Measurements from ENCODE around the gene DTNB.

DTNB gene

DNA sequence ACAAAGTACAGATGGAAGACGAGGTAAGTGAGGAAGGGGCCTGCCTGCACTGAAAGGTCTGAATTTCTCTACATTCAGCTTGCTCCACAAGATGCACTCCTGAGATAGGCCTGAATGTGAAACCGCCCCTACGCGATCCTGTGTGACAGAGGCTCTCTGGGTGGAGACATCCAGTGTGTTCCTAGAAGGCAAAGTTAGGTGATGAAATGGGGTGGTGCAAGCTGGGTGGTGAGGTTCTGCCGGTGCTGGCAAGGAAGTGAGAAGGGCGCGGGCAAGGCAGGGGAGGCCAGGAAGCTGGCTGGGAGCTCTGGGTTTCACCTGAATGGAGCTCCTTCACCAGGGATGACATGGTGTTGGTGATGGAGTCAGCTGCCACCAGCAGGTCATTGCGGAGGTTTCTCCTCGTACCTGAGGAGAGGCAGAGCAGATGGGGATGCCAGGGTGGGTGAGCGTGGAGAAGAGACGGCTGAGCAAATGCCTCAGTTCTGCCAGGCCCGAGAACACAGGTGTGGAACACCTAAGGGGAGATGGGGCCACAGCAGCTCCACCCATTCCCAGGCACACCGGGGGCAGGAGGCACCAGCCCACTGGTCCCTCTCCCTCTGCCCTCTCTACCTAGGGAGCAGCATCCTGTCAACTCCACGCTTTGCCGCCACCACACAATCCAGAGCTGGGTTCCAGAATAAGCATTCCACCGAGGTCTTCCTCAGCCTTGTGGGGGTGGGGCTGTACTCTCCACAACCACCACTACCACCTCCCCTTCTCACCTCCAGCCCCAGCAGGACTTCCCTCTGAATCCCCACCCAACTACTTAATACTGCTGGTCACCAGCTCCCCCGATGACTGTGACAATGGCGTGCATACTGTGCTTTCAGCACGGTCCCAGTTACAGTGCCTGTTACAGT, 286.2 kb downstream of the DTNB start:
- DNase-seq (ENCODE audit: low read depth): no peak

DNA sequence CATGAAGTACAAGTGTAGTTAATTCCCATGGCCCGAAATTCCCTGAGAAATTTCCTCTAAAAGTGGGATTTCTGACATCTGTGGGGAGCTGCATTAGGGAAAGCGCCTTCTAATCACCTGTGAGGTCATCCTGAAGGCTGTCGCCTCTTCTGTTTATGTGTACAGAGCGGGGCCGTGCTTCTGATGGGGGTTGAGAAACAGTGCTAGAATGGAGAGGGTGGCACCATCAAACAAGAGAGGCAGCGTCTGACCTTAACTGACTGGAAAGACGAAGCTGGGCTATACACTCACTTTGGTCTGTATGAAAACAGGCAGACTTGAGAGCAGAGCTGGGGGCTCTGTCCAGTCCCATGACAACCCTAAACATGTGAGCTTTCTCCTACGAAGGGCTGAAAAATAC, 287.5 kb downstream of the DTNB start:
- no peak for DNase-seq (ENCODE audit: low read depth)

DNA sequence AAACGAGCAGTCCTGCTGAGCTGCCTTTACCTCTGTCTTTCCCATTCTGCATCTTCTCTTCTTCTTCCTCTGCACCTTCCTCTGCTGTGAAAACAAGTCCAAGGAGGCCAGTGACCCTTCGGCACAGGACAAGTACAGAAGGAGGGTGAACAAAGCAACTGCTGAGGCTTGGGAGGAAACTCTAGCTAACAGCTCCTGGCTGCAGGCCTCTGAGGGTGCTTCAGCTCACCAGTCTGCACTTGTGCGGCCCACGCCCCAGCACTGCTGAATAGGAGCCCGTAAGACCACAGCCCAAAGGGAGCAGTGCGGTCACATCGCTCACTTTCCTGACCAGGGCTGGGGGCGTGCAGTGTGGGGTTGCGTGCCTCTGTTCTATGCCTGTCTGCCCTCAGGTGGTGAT, 289.6 kb downstream of the DTNB start:
- DNase-seq (ENCODE audit: low read depth): no peak

DNA sequence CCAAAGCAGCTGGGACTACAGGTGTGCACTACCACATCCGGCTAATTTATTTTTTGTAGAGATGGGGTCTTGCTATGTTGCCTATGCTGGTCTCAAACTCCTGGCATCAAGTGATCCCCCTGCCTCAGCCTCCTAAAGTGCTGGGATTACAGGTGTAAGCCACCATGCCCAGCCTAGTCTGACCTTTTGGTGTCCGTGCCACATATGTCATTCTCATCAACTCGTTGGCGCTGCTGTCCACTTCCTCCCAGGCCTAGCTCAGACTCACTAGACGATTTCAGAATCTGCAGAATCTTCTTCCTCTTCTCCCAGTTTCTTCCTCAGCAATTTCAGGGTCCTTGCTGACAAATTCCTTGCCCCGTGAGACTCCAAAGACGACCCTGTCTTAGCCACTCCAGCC, 291.9 kb downstream of the DTNB start:
- no peak for DNase-seq (ENCODE audit: low read depth)

DNA sequence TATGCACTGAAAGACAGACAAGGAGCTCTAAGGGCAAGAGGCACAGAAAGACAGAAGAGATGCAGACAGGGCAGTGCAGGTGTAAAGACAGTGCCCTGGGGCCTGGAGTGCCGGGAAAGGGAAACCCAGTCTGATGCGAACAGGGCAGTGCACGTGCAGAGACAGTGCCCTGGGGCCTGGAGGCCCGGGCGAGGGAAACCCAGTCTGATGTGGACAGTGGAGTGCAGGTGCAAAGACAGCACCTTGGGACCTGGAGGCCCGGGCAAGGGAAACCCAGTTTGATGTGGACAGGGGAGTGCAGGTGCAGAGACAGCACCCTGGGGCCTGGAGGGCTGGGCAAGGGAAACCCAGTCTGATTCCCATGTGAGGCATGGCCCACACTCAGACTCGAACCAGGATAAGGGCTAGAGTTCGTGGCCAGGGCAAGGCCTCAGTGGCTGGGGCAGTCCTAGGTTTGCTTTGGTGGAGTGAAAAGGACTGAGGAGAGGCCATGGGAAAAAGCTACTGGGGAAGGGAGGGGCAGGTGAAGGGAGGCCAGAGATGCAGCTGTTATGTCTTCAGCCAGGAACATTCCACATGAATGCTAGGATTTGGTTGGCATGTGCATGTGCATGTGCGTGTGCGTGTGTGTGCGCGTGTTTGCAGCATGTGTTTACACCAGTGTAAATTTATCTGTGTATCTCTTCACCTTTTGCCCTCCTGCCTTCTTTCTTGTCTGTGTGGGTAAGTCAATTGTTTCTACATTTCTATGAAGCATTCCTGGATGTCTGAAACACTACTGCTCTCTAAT, 292.6 kb downstream of the DTNB start:
- DNase-seq (ENCODE audit: low read depth): no peak

DNA sequence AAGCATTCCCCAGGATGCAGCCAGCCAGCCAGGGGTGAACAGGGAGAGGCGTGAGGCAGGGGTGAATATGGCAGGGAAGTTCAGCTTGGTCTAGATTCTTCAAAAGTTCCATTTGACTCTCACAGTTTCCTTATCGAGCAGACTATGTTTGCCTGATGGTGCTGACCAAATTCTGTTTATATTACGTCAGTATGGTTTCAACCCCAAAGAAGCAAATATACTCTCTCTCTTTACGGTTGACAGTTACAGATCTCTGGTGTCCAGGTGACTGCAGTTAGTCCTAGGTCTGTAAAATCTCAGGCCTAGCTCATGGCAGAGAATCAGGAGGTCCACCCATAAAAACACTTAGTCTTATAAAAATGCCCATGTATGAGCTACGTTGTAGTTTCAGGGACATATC, 293.4 kb downstream of the DTNB start:
- DNase-seq (ENCODE audit: low read depth): no peak

DNA sequence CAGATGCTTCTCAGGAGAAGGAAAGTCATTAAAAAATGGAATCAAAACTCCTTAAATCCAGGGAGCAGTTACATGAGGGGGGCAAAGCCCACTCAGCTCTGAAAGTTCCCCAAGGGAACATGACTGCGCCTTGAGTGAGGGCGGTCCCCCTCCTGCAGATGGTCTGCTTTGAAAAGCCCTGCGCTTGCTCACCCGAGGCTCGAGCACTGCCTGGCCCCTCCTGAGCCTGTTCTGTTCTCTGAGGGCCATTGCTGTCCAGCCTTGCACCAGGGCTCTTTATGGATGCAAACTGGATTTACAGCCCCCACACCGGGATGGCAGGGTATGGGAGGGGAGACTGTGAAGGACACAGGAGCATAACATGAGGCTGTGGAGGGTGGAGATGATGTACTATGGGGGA, 293.8 kb downstream of the DTNB start:
- DNase-seq (ENCODE audit: low read depth): no peak

DNA sequence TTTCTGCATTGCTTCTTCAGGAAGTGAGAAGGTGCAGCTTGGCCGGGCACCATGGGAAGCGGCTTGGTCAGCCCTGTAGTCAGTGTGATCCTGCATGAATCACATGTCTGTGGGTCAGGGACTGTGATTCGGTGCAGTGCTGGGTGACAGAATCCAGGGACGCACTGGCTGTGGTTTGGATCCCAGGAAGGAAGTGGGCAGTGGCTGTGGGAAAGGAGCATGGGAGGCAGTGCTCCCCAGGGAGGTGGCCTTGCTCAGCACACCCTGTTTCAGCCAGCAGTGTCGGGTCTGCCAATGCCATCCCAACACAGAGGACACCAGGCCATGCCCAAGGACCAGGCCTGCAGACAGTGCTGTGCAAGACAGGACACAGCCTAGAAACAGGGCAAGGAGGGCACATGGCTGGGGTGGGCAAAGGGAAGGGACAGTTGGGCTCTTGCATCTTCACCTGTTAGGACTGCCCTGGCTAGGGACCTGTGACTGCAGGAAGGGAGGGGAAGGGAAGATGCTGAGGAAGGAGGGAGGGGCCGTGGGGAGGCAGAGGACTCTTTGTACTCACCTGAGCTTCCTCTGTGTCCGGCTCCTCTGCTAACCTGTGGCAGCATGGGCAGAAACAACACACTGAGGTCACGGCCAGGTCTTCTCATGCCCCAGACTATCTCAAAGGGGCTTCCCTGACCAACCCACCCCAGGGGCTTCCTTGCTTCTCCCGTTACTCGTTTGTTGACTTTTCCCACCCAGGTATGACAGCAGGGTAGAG, 294.5 kb downstream of the DTNB start:
- DNase-seq (ENCODE audit: low read depth): no peak

DNA sequence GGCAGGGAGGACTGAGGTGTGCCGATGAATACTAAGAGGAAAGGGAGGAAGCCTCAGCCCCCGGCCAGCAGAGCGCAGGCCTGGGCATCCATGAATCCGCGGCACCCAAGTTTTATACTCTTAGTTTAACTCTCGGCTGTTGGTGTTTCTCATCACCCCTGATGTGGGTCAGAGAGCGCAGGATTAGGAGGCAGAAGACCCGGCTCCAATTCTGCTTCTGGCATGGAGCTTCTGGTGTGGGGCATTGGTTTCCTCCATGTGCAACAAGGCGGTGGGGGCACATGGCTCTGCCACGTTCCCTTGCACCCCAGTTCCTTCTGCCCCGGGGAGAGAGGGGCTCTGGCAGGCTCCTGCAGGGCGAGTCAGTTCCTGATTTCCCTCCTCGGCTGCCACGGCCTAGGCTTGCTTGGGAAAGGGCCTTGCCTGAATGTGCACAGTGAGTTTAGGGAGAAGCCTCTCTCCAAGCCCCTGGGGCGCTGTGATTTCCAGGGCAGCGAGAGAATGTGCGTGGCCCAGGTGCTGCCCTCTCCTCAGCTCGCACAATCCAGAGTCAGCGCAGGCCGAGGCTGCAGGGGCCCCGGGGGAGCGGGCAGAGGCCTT, 295.5 kb downstream of the DTNB start:
- no peak for DNase-seq (ENCODE audit: low read depth)

DNA sequence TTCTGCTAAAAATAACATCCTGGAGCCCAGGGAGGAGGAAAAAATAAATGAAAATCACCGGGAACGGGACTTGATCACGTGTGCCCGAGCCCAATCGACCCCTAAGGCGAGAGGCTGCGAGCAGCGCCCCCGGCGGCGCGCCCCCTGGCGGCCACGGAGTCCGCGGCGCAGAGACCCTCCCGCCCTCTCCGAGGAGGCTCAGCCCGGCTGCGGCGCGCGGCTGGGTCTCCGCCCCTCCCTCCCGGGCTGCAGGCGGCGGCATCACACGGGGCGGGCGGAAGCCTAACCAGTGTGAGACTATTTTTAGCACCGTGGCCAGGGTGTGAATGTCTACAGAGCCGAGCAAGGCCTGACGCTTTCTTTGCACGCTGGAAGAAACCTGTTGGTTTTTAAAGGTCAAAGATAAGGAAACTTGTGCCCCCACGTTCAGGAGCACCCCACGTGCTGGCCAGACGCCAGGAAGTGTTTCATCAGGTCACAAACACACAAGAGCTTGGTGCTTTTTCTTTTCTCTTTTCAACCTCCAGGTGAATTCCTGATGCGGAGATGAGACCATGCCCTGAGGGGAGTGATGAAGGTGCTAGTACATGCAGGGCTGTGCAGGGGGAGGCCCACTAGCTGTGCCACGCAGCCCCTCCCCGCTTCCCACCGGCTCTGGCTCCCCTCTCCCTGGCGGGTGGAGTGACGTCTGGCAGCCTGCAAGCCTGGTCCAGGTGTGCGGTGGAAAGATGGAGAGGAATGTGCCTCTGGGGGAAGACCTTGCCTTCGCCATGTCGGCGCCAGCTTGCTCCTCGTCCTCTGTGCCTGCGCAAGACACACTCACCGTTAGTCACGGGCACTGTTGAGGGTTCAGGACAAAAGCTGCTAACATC, 296.4 kb downstream of the DTNB start:
- peak; percentile 68 for DNase-seq (ENCODE audit: low read depth)

DNA sequence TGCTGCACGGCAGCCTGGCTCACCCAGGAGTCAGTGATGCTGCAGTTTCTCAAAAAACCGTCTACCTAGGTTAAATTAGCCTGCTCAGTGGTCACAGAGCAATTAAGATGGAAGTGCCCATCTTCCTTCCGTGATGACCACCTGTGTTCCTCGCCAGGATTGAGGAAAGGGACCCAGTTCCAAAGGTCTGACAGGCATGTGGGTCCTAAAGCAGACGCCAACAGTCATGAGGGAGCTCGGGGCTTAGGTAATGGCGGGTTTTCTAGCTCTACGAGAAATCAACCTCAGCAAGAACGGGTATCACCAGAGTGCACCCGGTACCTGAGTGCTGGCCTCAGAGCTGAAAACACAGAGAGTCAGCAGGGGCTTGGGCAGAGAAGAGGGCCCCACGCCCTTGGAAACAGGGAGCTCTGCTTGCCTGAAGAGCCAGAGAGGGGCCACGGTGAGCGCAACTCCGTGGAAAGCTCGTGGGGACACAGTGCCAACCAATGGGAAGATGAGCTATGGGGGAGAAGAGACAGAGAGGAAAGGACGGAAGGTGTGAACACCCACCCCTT, 297.3 kb downstream of the DTNB start:
- no peak for DNase-seq (ENCODE audit: low read depth)

DNA sequence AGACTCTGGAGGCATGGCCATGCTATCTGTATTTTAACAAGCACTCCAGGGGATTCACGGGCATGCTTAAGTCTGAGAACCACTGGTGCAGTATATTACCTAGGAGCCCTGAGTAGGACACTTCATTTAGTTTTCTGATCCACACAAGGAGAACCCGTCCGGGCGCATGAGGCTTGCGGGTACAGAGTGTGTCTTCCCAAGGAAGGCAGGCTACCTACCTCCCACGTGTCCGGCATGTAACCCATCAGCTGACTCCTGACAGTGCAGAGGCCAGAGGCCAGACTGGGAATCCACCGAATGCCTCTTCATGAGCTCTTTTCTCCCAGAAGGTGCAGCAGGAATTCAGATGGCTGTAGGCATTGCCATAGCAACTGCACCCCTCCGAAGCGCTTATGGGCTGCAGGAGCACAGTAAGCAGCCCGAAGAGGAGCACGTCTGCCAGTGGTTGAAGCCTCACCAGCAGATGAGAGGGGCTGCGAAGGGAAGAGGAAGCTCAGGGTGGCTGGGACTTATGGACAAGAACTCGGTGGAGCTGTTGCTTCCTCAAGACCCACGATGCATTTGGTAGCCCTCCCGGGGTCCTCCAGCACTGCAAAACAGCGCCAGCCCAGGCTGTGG, 297.9 kb downstream of the DTNB start:
- no peak for DNase-seq (ENCODE audit: low read depth)

DNA sequence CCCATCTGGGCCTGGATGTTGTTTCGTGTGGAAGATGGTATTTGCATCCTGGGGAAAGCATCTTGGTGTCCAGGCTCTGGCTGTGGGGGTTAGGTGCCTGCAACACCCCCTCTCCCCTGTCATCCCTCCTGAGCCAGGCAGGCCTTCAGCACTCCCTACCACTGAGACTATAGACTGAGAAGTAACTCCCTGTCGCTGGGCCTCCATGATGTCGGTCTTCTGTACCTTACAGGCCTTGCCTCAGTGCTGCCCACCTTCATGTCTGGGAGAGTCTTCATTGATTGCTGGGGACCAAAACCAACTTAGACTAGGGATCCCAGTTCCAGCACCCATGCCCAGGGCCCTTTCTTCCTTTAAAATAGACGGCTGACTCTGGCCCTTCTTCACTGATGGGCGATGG, 298.6 kb downstream of the DTNB start:
- no peak for DNase-seq (ENCODE audit: low read depth)

DNA sequence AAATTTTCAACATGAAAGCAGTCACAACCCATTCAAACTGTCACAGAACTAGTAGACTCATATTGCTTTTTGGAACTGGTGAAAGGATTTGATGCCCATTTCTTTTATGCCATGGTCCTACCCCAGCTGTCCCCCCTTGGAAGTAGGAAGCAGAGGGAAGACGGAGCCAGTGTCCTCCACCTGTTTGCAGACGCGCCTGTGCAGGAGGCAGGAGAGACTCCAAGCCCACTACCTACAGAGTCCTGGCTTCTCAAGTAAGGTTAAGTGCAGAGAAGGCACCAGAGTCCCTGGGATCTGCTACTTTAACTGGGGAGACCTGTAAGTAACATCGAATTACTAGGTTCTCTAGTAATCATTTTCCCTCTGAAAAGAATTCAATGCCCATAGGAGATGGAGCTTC, 299.0 kb downstream of the DTNB start:
- DNase-seq (ENCODE audit: low read depth): no peak

DNA sequence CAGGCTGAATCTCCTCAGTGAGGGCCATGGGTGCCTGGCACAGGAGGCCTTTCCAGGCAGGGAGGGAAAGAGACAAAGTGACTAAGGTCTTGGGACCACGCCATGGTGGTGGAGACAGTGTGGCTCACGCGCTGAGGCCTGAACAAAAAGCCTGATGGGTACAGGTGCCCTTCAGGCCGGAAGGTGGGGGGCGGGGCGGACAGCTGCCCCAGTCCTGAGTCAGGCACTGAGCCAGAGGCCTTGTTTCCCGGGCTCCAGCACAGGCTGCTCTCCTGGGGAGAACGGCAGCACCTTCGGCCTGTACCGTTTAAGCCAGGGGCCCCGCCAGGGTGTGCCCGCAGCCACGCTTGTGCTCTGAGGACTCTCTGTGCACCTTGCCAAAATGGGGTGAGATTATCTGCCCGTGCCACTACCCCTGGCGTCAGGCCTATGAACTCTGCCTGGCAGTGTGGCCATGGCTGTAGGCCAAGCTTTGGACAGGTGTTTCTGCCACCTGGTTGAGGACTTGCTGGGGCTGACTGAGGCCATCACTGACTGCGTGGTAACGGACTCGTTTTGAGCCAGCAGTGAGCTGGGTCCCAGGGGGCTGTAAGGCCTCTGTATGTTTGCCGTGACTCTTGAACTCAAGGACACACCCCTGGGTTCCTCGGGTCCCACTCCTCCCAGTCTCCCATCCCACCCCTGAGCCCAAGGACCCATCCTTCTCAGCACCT, 300.0 kb downstream of the DTNB start:
- DNase-seq (ENCODE audit: low read depth): no peak

DNA sequence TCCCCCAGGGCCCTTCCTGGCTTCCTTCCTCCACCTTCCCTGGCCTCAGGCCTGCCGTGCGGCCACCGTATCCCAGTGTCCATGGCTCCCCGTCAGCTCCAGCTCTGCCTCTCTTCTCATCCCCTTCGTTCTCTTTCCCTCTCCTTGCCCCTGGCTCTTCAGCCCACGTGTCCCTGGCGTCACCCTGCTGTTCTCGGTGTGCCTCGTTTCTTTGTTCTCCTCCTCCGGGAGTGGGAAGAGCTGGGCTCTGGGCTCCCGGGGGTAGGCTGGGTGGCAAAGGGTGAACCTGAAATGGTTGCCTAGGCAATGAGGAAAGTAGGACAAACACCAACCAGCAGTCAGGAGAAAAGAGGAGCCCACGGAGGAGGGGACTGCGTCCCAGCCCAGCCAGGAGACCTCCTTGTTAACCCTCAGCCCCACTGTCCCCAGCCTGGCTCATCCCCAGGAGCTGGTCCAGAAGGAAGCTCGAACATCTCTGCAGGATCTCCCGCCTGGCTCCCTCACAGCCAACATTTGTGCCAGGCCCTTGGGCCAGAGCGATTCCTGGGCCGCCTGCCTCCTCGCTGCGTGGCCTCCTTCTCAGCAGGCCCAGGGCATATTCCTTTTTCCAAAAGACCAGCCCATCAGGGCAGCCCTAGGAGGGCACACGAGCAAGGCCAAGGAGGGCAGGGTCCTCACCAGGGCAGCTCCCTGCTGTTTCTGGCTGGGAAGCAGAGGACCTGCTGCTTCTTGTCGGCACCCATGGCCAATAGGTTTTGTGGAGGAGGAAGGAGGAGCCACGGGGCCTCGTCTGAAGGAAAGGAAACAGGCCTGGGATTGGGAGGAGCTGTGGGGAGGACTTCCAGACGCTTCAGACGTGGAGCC, 300.7 kb downstream of the DTNB start:
- no peak for DNase-seq (ENCODE audit: low read depth)

DNA sequence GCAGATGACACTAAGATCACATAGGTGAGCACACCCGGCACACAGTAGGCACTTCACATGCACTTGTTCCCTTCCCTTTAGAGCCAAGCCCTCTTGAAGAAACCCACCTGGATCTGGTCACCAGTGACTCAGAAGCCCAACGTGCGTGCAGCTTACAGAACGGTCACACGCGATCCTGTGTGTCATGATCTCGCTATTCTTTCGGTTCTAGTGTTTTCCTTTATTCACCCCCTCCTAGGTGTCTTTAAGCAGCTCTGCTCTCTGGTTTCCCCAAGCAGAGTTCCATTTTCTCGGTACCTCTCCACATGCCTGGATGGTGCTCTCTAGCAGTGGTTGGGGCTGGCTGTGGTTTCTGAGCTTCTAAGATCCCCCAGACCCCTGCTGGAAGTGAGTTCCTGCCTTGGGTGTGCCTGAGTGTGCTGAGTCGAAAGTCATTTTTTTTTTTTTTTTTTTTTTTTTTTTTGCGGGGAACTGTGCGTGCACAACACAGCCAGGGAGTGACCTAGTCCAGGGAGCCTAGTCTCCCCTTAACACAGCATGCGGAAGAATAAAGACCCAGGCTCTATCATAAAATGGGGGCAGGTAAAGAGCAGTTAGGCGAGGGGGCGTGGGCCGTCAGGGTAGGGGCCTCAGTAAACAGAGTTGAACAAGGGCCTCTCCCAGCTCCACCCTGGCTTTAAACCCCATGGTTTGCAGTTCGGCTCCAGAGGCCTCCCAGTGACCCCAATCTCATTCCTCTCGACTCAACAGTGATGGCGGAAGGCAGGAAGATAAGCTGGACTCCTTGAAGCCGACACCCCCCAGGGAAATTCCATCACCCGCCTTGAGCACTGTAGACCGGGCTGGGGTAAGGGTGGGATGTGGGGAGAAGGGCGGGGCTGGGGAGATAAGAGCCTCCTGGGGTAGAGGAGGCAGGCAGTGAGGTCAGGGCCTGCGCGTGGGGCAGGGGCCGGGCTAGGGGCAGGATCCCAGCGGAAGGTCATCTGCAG, 301.8 kb downstream of the DTNB start:
- DNase-seq (ENCODE audit: low read depth): no peak

DNA sequence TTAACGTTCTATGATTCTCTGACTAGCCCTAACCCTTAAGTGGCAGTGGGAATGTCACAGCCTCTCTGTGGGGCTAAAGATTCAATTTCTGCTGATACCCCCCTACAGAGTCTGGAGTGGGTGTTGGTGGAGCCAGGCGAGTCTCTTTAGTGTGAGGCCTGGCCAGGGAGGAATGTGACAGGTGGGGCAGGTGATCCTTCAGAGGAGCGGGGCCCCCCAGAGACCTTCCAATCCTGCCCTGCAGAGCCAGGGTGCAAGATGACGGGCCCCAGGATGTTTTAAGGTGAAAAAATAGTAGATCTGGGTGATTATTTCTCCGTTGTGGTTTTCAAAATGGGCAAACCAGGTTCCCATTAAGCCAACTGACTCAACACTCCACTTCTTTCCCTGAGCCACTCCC, 303.5 kb downstream of the DTNB start:
- DNase-seq (ENCODE audit: low read depth): no peak
